Tibial artery (tissue), 4 donors: ENCODE measurements around the gene SEMA6A.
"Not testable (repeated sequence)": the region's sequence is repeated elsewhere in the genome, so short reads cannot be mapped to it uniquely, and the experiment has no call there.

Experiments used
- DNase-seq, 2 donors: peaks; one replicate each; pipeline ENCODE4 v3.0.0-alpha.2; 2019
- H3K27ac ChIP-seq, 2 donors: fragments of 200-600 bp; sonication (generic) in 1 of 2; 1 replicate in 1 of 2; 2 replicates in 1 of 2; pipeline ENCODE4 v1.5.1; 2018 to 2019; ENCODE audit warnings: mild to moderate bottlenecking in 1 of 2
- H3K27me3 ChIP-seq, 2 donors: fragments of 200-600 bp; sonication (generic) in 1 of 2; one replicate each; pipeline versions ENCODE4 v1.5.1 to v1.6.0; 2016 to 2019
- H3K36me3 ChIP-seq, 3 donors: fragments of 200-600 bp; sonication (generic) in 2 of 3; one replicate each; pipeline ENCODE4 v1.5.1; 2016 to 2019; ENCODE audit warnings: mild to moderate bottlenecking in 2 of 3
- H3K4me1 ChIP-seq, 4 donors: fragments of 200-600 bp; sonication (generic) in 2 of 4; 1 replicate in 3 of 4; 2 replicates in 1 of 4; pipeline ENCODE4 v1.5.1; 2016 to 2019
- H3K4me3 ChIP-seq, 2 donors: fragments of 200-600 bp; sonication (generic) in 1 of 2; 1 replicate in 1 of 2; 2 replicates in 1 of 2; pipeline ENCODE4 v1.5.1; 2018 to 2019; ENCODE audit warnings: mild to moderate bottlenecking in 2 of 2
- H3K9me3 ChIP-seq, 3 donors: fragments of 200-600 bp; sonication (generic) in 1 of 3; one replicate each; pipeline ENCODE4 v1.5.1; 2016 to 2019
- intact Hi-C: fragments of 100-400 bp; cut with DNase I; formaldehyde crosslinking; loops from one replicate; pipeline ENCODE4 v1.15.0; 2023; ENCODE audit warnings: low total_unique reads
- TF ChIP-seq, protein P1 (sequence below), 2 experiments: fragments of 200-600 bp in 1 of 2; fragments of 450-650 bp in 1 of 2; IDR thresholded peaks; one replicate each; pipeline ENCODE4 v1.5.1; 2017 to 2019; ENCODE audit warnings: antibody characterized with exemption in 2 of 2, mild to moderate bottlenecking in 1 of 2, moderate library complexity in 1 of 2

The SEMA6A gene

GRCh38 chr5:116546743-116547124 lies 27.9 kb downstream of the SEMA6A start:
- H3K36me3 ChIP-seq = no peaks in the 10 kb centered on the region
- TF ChIP-seq, protein P1, sequence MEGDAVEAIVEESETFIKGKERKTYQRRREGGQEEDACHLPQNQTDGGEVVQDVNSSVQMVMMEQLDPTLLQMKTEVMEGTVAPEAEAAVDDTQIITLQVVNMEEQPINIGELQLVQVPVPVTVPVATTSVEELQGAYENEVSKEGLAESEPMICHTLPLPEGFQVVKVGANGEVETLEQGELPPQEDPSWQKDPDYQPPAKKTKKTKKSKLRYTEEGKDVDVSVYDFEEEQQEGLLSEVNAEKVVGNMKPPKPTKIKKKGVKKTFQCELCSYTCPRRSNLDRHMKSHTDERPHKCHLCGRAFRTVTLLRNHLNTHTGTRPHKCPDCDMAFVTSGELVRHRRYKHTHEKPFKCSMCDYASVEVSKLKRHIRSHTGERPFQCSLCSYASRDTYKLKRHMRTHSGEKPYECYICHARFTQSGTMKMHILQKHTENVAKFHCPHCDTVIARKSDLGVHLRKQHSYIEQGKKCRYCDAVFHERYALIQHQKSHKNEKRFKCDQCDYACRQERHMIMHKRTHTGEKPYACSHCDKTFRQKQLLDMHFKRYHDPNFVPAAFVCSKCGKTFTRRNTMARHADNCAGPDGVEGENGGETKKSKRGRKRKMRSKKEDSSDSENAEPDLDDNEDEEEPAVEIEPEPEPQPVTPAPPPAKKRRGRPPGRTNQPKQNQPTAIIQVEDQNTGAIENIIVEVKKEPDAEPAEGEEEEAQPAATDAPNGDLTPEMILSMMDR (IDR thresholded peaks at IDR 0.05) = no peak
- peaks cover 0 to 20% (median 8%) of the 10 kb centered on the region in 3 donors for H3K9me3 ChIP-seq
- no peaks in the 10 kb centered on the region for H3K4me1 ChIP-seq
- H3K27me3 ChIP-seq = no peaks in the 10 kb centered on the region
- H3K27ac ChIP-seq = no peak overlapping the region
- no peak overlapping the region for H3K4me3 ChIP-seq
- DNase-seq = no peak
- intact Hi-C loops = no loop called here

- intact Hi-C loops = no loop called here
- Histone ChIP-seq H3K36me3 (no peaks in the 10 kb centered on the region), H3K9me3 (peaks cover 0 to 20% (median 8%) of the 10 kb centered on the region in 3 donors), H3K4me1 (no peaks in the 10 kb centered on the region), H3K4me3 (no peak overlapping the region), H3K27me3 (no peaks in the 10 kb centered on the region), H3K27ac (no peak overlapping the region)
- no peak for DNase-seq
- TF ChIP-seq, protein P1 (IDR thresholded peaks at IDR 0.05) = no peak
These were observed 28.4 kb downstream of the SEMA6A start for GRCh38 chr5:116546033-116546742.

DNA sequence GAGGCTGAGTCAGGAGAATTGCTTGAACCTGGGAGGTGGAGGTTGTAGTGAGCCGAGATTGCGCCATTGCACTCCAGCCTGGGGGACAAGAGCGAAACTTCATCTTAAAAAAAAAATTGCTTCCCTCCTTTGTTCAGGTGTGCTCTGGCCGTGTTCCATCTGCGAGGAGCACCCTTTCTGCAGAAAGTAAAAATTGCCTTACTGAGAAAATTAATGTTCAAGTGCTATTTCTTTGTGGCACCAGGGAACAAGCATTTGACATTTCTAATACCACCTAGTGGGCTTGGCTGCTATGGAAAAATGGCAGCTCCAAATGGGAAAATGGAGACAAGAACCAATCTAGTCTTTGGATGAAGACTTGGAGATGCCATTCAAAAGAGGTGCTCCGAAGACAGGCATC lies 29.2 kb downstream of the SEMA6A start:
- H3K4me1 ChIP-seq, H3K27ac ChIP-seq, H3K4me3 ChIP-seq, DNase-seq, intact Hi-C loops, H3K36me3 ChIP-seq, H3K27me3 ChIP-seq: not testable (repeated sequence)
- H3K9me3 ChIP-seq = peaks cover 0 to 20% (median 8%) of the 10 kb centered on the region in 3 donors

- H3K36me3 ChIP-seq = no peaks in the 10 kb centered on the region
- H3K4me1 ChIP-seq = no peaks in the 10 kb centered on the region
- TF ChIP-seq, protein P1 (IDR thresholded peaks at IDR 0.05) = no peak
- no peak overlapping the region for H3K4me3 ChIP-seq
- no peak overlapping the region for H3K27ac ChIP-seq
- intact Hi-C loops = no loop called here
- H3K9me3 ChIP-seq = peaks cover 0 to 20% (median 8%) of the 10 kb centered on the region in 3 donors
- no peak for DNase-seq
- no peaks in the 10 kb centered on the region for H3K27me3 ChIP-seq
These were observed 29.9 kb downstream of the SEMA6A start for GRCh38 chr5:116544531-116545241.

DNA sequence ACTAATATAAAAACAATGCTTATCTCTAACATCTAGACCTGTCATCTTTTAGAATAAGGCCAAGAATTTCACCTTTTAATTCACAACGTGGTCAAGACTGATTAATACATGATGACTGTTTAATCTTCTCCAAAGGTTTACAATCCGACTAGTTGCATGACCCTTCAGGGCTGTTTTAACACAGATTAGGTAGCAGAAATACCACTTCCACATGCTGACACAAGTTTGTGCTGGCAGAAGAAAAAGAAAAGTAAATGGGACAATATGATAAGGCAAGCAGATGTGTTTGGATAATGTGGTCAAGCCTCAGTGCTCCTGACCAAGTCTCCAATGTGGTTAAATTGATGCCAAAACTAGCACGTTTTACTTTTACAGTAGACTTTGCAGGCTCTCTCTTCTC lies 31.1 kb downstream of the SEMA6A start:
- no peak overlapping the region for H3K27ac ChIP-seq
- DNase-seq = no peak
- intact Hi-C loops = no loop called here

GRCh38 chr5:116542619-116543018 lies 32.0 kb downstream of the SEMA6A start:
- H3K9me3 ChIP-seq = peaks cover 0 to 20% (median 8%) of the 10 kb centered on the region in 3 donors
- TF ChIP-seq, protein P1 (IDR thresholded peaks at IDR 0.05) = no peak
- no peak overlapping the region for H3K4me3 ChIP-seq
- no peak overlapping the region for H3K27ac ChIP-seq
- H3K4me1 ChIP-seq = no peaks in the 10 kb centered on the region
- H3K27me3 ChIP-seq = no peaks in the 10 kb centered on the region
- no peaks in the 10 kb centered on the region for H3K36me3 ChIP-seq
- intact Hi-C loops = no loop called here
- DNase-seq = no peak

More for the DNA sequence above, 31.1 kb downstream of the SEMA6A start:
- Histone ChIP-seq H3K9me3 (peaks cover 0 to 20% (median 8%) of the 10 kb centered on the region in 3 donors), H3K4me3 (no peak overlapping the region), H3K4me1 (no peaks in the 10 kb centered on the region), H3K36me3 (no peaks in the 10 kb centered on the region), H3K27me3 (no peaks in the 10 kb centered on the region)
- TF ChIP-seq, protein P1 (IDR thresholded peaks at IDR 0.05) = no peak
